Testis (tissue), 2 donors: ENCODE results near the gene HTT.

Experiments used
- CTCF ChIP-seq, 3 experiments: fragments of 450-650 bp in 2 of 3; fragments of 200-600 bp in 1 of 3; sonication (generic) in 1 of 3; IDR thresholded peaks; one replicate each; pipeline ENCODE4 v1.5.1; 2016 to 2019; ENCODE audit warnings: antibody characterized with exemption in 3 of 3, mild to moderate bottlenecking in 2 of 3, moderate library complexity in 1 of 3
- POLR2A ChIP-seq: fragments of 450-650 bp; IDR thresholded peaks from one replicate; pipeline ENCODE4 v1.6.1; 2017; ENCODE audit warnings: antibody characterized with exemption, mild to moderate bottlenecking, moderate library complexity

GRCh38 chr4:3263876-3264193, 189.4 kb downstream of the HTT start:
- TF ChIP-seq CTCF (IDR thresholded peaks at IDR 0.05) = no peak
- no peak for TF ChIP-seq POLR2A
